SK-N-MC (cell line): ENCODE measurements around the gene CIAO2B.

Source experiments
- EZH2 ChIP-seq: fragments of 200-600 bp; sonication (generic); IDR thresholded peaks from one replicate; pipeline ENCODE4 v1.6.1; 2017; ENCODE audit warnings: antibody characterized with exemption
- POLR2AphosphoS5 ChIP-seq: IDR thresholded peaks from 2 replicates; pipeline ENCODE4 v1.6.1; 2012; ENCODE audit warnings: mild to moderate bottlenecking, low read depth, low read length, borderline replicate concordance

DNA sequence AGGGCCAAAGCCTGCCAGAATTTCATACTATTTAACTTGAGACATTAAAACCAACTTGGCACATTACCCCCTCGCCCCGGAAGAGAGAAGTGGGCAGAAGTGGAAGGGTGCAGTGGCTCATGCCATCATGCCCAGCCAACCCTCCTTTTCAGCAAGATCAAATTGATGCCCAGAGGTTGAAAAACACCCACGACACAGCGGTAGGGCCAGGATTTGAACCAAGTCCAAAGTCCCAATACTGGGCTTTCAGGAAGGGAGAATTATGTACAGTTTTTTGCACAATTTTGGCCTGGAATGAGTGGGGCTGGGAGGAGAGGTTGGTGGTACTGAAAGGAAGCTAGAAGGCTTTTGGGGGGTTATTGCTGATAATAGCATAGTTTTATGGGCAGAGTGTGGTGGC lies 42.8 kb downstream of the CIAO2B start:
- TF ChIP-seq EZH2, result no peak
- TF ChIP-seq POLR2AphosphoS5, result no peak
